Omental fat pad (tissue), 4 donors: ENCODE data around the gene HDGFL2. TPM values are rescaled to one million over a fixed set of nuclear protein-coding genes. Genes with fewer than 3 reads are reported as not detected.

Experiments used
- ATAC-seq: fragments of 150-250 bp; one replicate; pipeline ENCODE4 v1.9.1; 2016; ENCODE audit warnings: mild to moderate bottlenecking, moderate library complexity; ENCODE audit not compliant: low FRiP score
- DNase-seq: peaks from one replicate; pipeline ENCODE4 v3.0.0-alpha.2; 2019; ENCODE audit warnings: low spot score
- CTCF ChIP-seq, 3 donors: fragments of 450-650 bp; IDR thresholded peaks; one replicate each; pipeline ENCODE4 v1.5.1; 2016 to 2017; ENCODE audit warnings: antibody characterized with exemption in 3 of 3, mild to moderate bottlenecking in 3 of 3, moderate library complexity in 2 of 3
- total RNA-seq, 4 donors: library from RNA; depleted of rRNA; stranded (reverse); fragments of >200 nt; gene quantifications; one replicate each; pipeline ENCODE4 v1.1.0, GENCODE V29; 2016

The HDGFL2 gene
- total RNA-seq, 4 donors from 2014 or later: 17.3 to 40.8 (median 25.2) TPM

- TF ChIP-seq CTCF (IDR thresholded peaks at IDR 0.05): no peak
- ATAC-seq: no peak
- DNase-seq: no peak
Measured at GRCh38 chr19:4473011-4473762, 1.1 kb downstream of the HDGFL2 start.

GRCh38 chr19:4473763-4474513, 1.8 kb downstream of the HDGFL2 start:
- ATAC-seq: no peak
- no peak for TF ChIP-seq CTCF (IDR thresholded peaks at IDR 0.05)
- DNase-seq: no peak

- no peak for TF ChIP-seq CTCF (IDR thresholded peaks at IDR 0.05)
- DNase-seq: no peak
- no peak for ATAC-seq
Measured at GRCh38 chr19:4474514-4475022, 2.5 kb downstream of the HDGFL2 start.

GRCh38 chr19:4477034-4477801, 5.1 kb downstream of the HDGFL2 start:
- ATAC-seq (no peak), DNase-seq (no peak)
- TF ChIP-seq CTCF (IDR thresholded peaks at IDR 0.05): no peak

GRCh38 chr19:4482721-4483364, 10.7 kb downstream of the HDGFL2 start:
- DNase-seq (no peak), ATAC-seq (no peak)
- TF ChIP-seq CTCF (IDR thresholded peaks at IDR 0.05): no peak

- DNase-seq (no peak), ATAC-seq (no peak)
- no peak for TF ChIP-seq CTCF (IDR thresholded peaks at IDR 0.05)
Measured at GRCh38 chr19:4483385-4483784, 11.3 kb downstream of the HDGFL2 start.
